Suprapubic skin (tissue), 4 donors: ENCODE measurements around the gene CDK2.

Source experiments
- EP300 ChIP-seq: sonication (generic); formaldehyde crosslinking; IDR thresholded peaks from one replicate; pipeline ENCODE4 v1.6.1; 2017; ENCODE audit warnings: antibody characterized with exemption
- POLR2A ChIP-seq, 2 donors: fragments of 450-650 bp; IDR thresholded peaks; one replicate each; pipeline ENCODE4 v1.6.1; 2017; ENCODE audit warnings: antibody characterized with exemption in 2 of 2, mild to moderate bottlenecking in 2 of 2, moderate library complexity in 2 of 2
- POLR2AphosphoS5 ChIP-seq, 3 donors: sonication (generic); formaldehyde crosslinking; IDR thresholded peaks; one replicate each; pipeline ENCODE4 v1.6.1; 2017; ENCODE audit warnings: antibody characterized with exemption in 3 of 3
- TF ChIP-seq, protein P1 (sequence below), 2 donors: fragments of 200-600 bp in 1 of 2; fragments of 450-650 bp in 1 of 2; sonication (generic) in 1 of 2; IDR thresholded peaks; one replicate each; pipeline ENCODE4 v1.5.1; 2016 to 2019; ENCODE audit warnings: antibody characterized with exemption in 2 of 2, mild to moderate bottlenecking in 1 of 2, moderate library complexity in 1 of 2

DNA sequence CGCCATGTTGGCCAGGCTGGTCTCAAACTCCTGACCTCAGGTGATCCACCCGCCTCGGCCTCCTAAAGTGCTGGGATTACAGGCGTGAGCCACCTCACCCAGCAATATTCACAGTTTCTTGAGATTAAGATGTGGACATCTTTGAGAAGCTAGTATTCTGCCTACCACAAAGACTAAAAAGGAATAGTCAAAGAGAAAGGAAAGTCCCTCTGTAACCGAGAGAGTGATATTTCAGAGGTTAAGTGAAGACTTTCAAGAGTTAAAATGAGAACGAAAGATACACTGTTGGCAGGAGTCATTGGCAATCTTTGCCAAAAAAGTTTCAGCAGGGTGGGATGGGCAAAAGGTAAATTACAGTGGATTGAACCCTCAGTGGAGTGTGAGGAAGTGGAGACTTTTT lies 20.1 kb upstream of the CDK2 start:
- TF ChIP-seq, protein P1, sequence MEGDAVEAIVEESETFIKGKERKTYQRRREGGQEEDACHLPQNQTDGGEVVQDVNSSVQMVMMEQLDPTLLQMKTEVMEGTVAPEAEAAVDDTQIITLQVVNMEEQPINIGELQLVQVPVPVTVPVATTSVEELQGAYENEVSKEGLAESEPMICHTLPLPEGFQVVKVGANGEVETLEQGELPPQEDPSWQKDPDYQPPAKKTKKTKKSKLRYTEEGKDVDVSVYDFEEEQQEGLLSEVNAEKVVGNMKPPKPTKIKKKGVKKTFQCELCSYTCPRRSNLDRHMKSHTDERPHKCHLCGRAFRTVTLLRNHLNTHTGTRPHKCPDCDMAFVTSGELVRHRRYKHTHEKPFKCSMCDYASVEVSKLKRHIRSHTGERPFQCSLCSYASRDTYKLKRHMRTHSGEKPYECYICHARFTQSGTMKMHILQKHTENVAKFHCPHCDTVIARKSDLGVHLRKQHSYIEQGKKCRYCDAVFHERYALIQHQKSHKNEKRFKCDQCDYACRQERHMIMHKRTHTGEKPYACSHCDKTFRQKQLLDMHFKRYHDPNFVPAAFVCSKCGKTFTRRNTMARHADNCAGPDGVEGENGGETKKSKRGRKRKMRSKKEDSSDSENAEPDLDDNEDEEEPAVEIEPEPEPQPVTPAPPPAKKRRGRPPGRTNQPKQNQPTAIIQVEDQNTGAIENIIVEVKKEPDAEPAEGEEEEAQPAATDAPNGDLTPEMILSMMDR (IDR thresholded peaks at IDR 0.05): no peak
- TF ChIP-seq POLR2A (IDR thresholded peaks at IDR 0.05) (no peak), EP300 (no peak), POLR2AphosphoS5 (IDR thresholded peaks at IDR 0.05) (no peak)
